GM23338 (cell line): Measurements from ENCODE around the gene SOX10.
"Not testable (repeated sequence)": the region's sequence is repeated elsewhere in the genome, so short reads cannot be mapped to it uniquely, and the experiment has no call there.

Experiments used
- CREB1 ChIP-seq: fragments of 250-450 bp; sonication (Bioruptor Pico); IDR thresholded peaks from 2 replicates; pipeline ENCODE4 v1.5.0; 2020; ENCODE audit warnings: low read depth, mild to moderate bottlenecking, moderate library complexity
- CTCF ChIP-seq, 2 experiments: fragments of 200-600 bp in 1 of 2; sonication (generic) in 1 of 2; conservative IDR thresholded peaks; 2 replicates each; pipeline versions ENCODE4 v1.5.1 to v1.6.1; 2016 to 2017; ENCODE audit warnings: antibody characterized with exemption in 2 of 2, low read depth in 2 of 2, mild to moderate bottlenecking in 2 of 2, moderate library complexity in 1 of 2
- ETS1 ChIP-seq: IDR thresholded peaks from 2 replicates; pipeline ENCODE4 v1.6.1; 2016; ENCODE audit warnings: antibody characterized with exemption
- EZH2 ChIP-seq: fragments of 200-600 bp; sonication (generic); IDR thresholded peaks from one replicate; pipeline ENCODE4 v1.8.0; 2017; ENCODE audit warnings: antibody characterized with exemption, mild to moderate bottlenecking, low read depth; ENCODE audit not compliant: unreplicated experiment
- EZH2phosphoT487 ChIP-seq: fragments of 200-600 bp; sonication (generic); IDR thresholded peaks from one replicate; pipeline ENCODE4 v1.8.1; 2018; ENCODE audit warnings: antibody characterized with exemption; ENCODE audit not compliant: unreplicated experiment
- NANOG ChIP-seq: IDR thresholded peaks from 2 replicates; pipeline ENCODE4 v1.6.1; 2016; ENCODE audit warnings: antibody characterized with exemption, borderline replicate concordance
- POLR2AphosphoS5 ChIP-seq: IDR thresholded peaks from 2 replicates; pipeline ENCODE4 v1.6.1; 2016; ENCODE audit warnings: antibody characterized with exemption, low read depth
- REST ChIP-seq: IDR thresholded peaks from one replicate; pipeline ENCODE4 v1.6.1; 2018; ENCODE audit warnings: antibody characterized with exemption; ENCODE audit not compliant: unreplicated experiment
- ZNF114 ChIP-seq: fragments of 250-450 bp; sonication (Bioruptor Pico); IDR thresholded peaks from 2 replicates; pipeline ENCODE4 v1.5.0; 2020; ENCODE audit warnings: mild to moderate bottlenecking, moderate library complexity

GRCh38 chr22:37976022-37976421 lies 8.3 kb downstream of the SOX10 start:
- TF ChIP-seq CTCF (conservative IDR thresholded peaks at IDR 0.05; ENCODE audit: low read depth in 2 of 2); POLR2AphosphoS5; EZH2; REST; NANOG; EZH2phosphoT487; CREB1; ETS1; ZNF114 (CRISPR knock-in tag): not testable (repeated sequence)
